H1 (cell line): ENCODE results near the gene PNLDC1. TPM values are rescaled to one million over a fixed set of nuclear protein-coding genes. Genes with fewer than 3 reads are reported as not detected.

Experiments used
- CTBP2 ChIP-seq: IDR thresholded peaks from 2 replicates; pipeline ENCODE4 v1.7.0; 2011; ENCODE audit warnings: borderline replicate concordance, mild to moderate bottlenecking, moderate library complexity, mixed read lengths, low read length; ENCODE audit not compliant: insufficient read depth, insufficient read length
- JUND ChIP-seq: IDR thresholded peaks from 2 replicates; pipeline ENCODE4 v1.6.1; 2011; ENCODE audit warnings: mild to moderate bottlenecking, improper control_type of control experiment, low read length
- SIRT6 ChIP-seq: IDR thresholded peaks from one replicate; pipeline ENCODE4 v1.7.1; 2012; ENCODE audit warnings: low read length, inconsistent platforms
- polyA plus RNA-seq, 7 experiments: library from polyadenylated mRNA; depleted of rRNA in 3 of 7; stranded (reverse) in 5 of 7; unstranded in 2 of 7; fragments of >200 nt in 5 of 7; fragments of 200-250 nt in 2 of 7; gene quantifications; 1 replicate in 5 of 7; 2 replicates in 1 of 7; 4 replicates in 1 of 7; pipeline versions ENCODE4 v1.2.1 to v1.2.3, GENCODE V29; 2011 to 2013; ENCODE audit warnings: missing spikeins in 2 of 7, mixed read lengths in 2 of 7
- total RNA-seq: library from RNA; stranded (reverse); fragmentation: NEBNext Ultra II Directional; extraction: Animal tissue kit (Norgen Biotek cat#: 25700); gene quantifications from 2 replicates; pipeline ENCODE4 v1.2.1, GENCODE V29; 2021
- TF ChIP-seq, protein P1 (sequence below): fragments of 300-600 bp; sonication (generic); IDR thresholded peaks from 2 replicates; pipeline ENCODE4 v1.7.1; 2012; ENCODE audit warnings: low read length, moderate library complexity, mild to moderate bottlenecking, inconsistent platforms; ENCODE audit not compliant: insufficient replicate concordance

The PNLDC1 gene
- total and polyA plus RNA-seq, 2 of the 8 experiments (the other 6 are each of a cell fraction or from before 2014, with no cell fraction given): 0.15 to 0.34 TPM

DNA sequence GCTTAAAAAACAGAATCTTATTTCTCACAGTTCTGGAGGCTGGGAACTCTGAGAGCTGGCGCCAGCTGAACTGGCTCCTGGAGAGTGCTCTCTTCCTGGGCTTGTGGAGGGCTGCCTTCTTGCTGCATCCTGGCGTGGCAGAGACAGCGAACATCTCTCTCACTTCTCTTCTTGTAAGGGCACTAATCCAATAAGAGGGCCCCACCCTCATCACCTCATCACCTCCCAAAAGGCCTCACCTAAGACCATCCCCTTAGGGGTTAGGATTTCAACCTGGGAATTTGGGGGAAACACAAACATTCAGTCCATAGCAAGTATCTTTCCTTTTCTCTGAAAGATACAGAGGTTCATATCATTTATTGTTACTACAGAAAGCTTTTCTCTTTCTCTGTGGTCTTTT, 23.9 kb downstream of the PNLDC1 start (continued):
- TF ChIP-seq, protein P1, sequence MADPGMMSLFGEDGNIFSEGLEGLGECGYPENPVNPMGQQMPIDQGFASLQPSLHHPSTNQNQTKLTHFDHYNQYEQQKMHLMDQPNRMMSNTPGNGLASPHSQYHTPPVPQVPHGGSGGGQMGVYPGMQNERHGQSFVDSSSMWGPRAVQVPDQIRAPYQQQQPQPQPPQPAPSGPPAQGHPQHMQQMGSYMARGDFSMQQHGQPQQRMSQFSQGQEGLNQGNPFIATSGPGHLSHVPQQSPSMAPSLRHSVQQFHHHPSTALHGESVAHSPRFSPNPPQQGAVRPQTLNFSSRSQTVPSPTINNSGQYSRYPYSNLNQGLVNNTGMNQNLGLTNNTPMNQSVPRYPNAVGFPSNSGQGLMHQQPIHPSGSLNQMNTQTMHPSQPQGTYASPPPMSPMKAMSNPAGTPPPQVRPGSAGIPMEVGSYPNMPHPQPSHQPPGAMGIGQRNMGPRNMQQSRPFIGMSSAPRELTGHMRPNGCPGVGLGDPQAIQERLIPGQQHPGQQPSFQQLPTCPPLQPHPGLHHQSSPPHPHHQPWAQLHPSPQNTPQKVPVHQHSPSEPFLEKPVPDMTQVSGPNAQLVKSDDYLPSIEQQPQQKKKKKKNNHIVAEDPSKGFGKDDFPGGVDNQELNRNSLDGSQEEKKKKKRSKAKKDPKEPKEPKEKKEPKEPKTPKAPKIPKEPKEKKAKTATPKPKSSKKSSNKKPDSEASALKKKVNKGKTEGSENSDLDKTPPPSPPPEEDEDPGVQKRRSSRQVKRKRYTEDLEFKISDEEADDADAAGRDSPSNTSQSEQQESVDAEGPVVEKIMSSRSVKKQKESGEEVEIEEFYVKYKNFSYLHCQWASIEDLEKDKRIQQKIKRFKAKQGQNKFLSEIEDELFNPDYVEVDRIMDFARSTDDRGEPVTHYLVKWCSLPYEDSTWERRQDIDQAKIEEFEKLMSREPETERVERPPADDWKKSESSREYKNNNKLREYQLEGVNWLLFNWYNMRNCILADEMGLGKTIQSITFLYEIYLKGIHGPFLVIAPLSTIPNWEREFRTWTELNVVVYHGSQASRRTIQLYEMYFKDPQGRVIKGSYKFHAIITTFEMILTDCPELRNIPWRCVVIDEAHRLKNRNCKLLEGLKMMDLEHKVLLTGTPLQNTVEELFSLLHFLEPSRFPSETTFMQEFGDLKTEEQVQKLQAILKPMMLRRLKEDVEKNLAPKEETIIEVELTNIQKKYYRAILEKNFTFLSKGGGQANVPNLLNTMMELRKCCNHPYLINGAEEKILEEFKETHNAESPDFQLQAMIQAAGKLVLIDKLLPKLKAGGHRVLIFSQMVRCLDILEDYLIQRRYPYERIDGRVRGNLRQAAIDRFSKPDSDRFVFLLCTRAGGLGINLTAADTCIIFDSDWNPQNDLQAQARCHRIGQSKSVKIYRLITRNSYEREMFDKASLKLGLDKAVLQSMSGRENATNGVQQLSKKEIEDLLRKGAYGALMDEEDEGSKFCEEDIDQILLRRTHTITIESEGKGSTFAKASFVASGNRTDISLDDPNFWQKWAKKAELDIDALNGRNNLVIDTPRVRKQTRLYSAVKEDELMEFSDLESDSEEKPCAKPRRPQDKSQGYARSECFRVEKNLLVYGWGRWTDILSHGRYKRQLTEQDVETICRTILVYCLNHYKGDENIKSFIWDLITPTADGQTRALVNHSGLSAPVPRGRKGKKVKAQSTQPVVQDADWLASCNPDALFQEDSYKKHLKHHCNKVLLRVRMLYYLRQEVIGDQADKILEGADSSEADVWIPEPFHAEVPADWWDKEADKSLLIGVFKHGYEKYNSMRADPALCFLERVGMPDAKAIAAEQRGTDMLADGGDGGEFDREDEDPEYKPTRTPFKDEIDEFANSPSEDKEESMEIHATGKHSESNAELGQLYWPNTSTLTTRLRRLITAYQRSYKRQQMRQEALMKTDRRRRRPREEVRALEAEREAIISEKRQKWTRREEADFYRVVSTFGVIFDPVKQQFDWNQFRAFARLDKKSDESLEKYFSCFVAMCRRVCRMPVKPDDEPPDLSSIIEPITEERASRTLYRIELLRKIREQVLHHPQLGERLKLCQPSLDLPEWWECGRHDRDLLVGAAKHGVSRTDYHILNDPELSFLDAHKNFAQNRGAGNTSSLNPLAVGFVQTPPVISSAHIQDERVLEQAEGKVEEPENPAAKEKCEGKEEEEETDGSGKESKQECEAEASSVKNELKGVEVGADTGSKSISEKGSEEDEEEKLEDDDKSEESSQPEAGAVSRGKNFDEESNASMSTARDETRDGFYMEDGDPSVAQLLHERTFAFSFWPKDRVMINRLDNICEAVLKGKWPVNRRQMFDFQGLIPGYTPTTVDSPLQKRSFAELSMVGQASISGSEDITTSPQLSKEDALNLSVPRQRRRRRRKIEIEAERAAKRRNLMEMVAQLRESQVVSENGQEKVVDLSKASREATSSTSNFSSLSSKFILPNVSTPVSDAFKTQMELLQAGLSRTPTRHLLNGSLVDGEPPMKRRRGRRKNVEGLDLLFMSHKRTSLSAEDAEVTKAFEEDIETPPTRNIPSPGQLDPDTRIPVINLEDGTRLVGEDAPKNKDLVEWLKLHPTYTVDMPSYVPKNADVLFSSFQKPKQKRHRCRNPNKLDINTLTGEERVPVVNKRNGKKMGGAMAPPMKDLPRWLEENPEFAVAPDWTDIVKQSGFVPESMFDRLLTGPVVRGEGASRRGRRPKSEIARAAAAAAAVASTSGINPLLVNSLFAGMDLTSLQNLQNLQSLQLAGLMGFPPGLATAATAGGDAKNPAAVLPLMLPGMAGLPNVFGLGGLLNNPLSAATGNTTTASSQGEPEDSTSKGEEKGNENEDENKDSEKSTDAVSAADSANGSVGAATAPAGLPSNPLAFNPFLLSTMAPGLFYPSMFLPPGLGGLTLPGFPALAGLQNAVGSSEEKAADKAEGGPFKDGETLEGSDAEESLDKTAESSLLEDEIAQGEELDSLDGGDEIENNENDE: no peak
- no peak for TF ChIP-seq SIRT6
- no peak for TF ChIP-seq JUND
- no peak for TF ChIP-seq CTBP2
